ENCODE results near the gene CCND2.

The CCND2 gene

GRCh38 chr12:4286228-4286627 is 12.7 kb downstream of the CCND2 start:
- DNase-seq (ENCODE audit: low read depth in 2 of 2) = no peak
- TF ChIP-seq CTCF (IDR thresholded peaks at IDR 0.05; ENCODE audit: low read depth, low read length) = no peak
- no peak overlapping the region for H3K4me3 ChIP-seq (replicated peaks in 1 of 2; ENCODE audit: low read depth in 2 of 2, low read length in 2 of 2)

- no peak overlapping the region for H3K4me3 ChIP-seq (replicated peaks in 1 of 2; ENCODE audit: low read depth in 2 of 2, low read length in 2 of 2)
- no peak for TF ChIP-seq CTCF (IDR thresholded peaks at IDR 0.05; ENCODE audit: low read depth, low read length)
These were observed 13.3 kb downstream of the CCND2 start for GRCh38 chr12:4286771-4287317.

GRCh38 chr12:4287325-4288211 is 14.0 kb downstream of the CCND2 start:
- no peak for TF ChIP-seq CTCF (IDR thresholded peaks at IDR 0.05; ENCODE audit: low read depth, low read length)
- peak in 1 of 2 donors; percentile 55 for DNase-seq (ENCODE audit: low read depth in 2 of 2)
- H3K4me3 ChIP-seq (replicated peaks in 1 of 2; ENCODE audit: low read depth in 2 of 2, low read length in 2 of 2) = no peak overlapping the region

More at GRCh38 chr12:4286771-4287317, 13.3 kb downstream of the CCND2 start:
- no peak for DNase-seq (ENCODE audit: low read depth in 2 of 2)

- no peak overlapping the region for H3K4me3 ChIP-seq (replicated peaks in 1 of 2; ENCODE audit: low read depth in 2 of 2, low read length in 2 of 2)
- TF ChIP-seq CTCF (IDR thresholded peaks at IDR 0.05; ENCODE audit: low read depth, low read length) = no peak
- DNase-seq (ENCODE audit: low read depth in 2 of 2) = no peak
These were observed 15.0 kb downstream of the CCND2 start for GRCh38 chr12:4288296-4289131.

GRCh38 chr12:4289231-4289878 is 15.8 kb downstream of the CCND2 start:
- H3K4me3 ChIP-seq (replicated peaks in 1 of 2; ENCODE audit: low read depth in 2 of 2, low read length in 2 of 2) = no peak overlapping the region
- TF ChIP-seq CTCF (IDR thresholded peaks at IDR 0.05; ENCODE audit: low read depth, low read length) = no peak
- no peak for DNase-seq (ENCODE audit: low read depth in 2 of 2)

Measured in cardiac fibroblast (primary cell).